Pulmonary artery endothelial cell (primary cell): ENCODE results near the gene MEGF6. TPM values are rescaled to one million over a fixed set of nuclear protein-coding genes. Genes with fewer than 3 reads are reported as not detected.

ENCODE experiments used
- DNase-seq: peaks from one replicate; pipeline ENCODE4 v3.0.0-alpha.2; 2011; ENCODE audit warnings: low read depth, low spot score
- total RNA-seq: library from RNA; depleted of rRNA; stranded (reverse); fragments of >200 nt; gene quantifications from 2 replicates; pipeline ENCODE4 v1.2.3, GENCODE V29; 2014

The MEGF6 gene
- total RNA-seq, 1 donor from 2014 or later: 49.2 TPM

- no peak for DNase-seq
These were observed 89.2 kb downstream of the MEGF6 start for GRCh38 chr1:3522112-3522511.

GRCh38 chr1:3521426-3521825 lies 89.9 kb downstream of the MEGF6 start:
- DNase-seq: no peak

- DNase-seq: no peak
These were observed 90.6 kb downstream of the MEGF6 start for GRCh38 chr1:3520419-3521378.

- DNase-seq: no peak
These were observed 91.9 kb downstream of the MEGF6 start for GRCh38 chr1:3519301-3519885.

- DNase-seq: no peak
These were observed 92.6 kb downstream of the MEGF6 start for GRCh38 chr1:3518756-3519155.

GRCh38 chr1:3518256-3518655 lies 93.1 kb downstream of the MEGF6 start:
- DNase-seq: no peak

- DNase-seq: no peak
These were observed 94.2 kb downstream of the MEGF6 start for GRCh38 chr1:3516911-3517675.

GRCh38 chr1:3516481-3516869 lies 94.8 kb downstream of the MEGF6 start:
- DNase-seq: no peak

GRCh38 chr1:3515774-3516480 lies 95.4 kb downstream of the MEGF6 start:
- no peak for DNase-seq

- DNase-seq: no peak
These were observed 96.0 kb downstream of the MEGF6 start for GRCh38 chr1:3515272-3515671.

- DNase-seq: no peak
These were observed 96.9 kb downstream of the MEGF6 start for GRCh38 chr1:3514404-3514803.

GRCh38 chr1:3511856-3512255 lies 99.5 kb downstream of the MEGF6 start:
- no peak for DNase-seq

- no peak for DNase-seq
These were observed 100.0 kb downstream of the MEGF6 start for GRCh38 chr1:3511306-3511705.

GRCh38 chr1:3510956-3511250 lies 100.4 kb downstream of the MEGF6 start:
- no peak for DNase-seq

GRCh38 chr1:3510136-3510955 lies 101.0 kb downstream of the MEGF6 start:
- DNase-seq: no peak

GRCh38 chr1:3509721-3510120 lies 101.6 kb downstream of the MEGF6 start:
- no peak for DNase-seq

- no peak for DNase-seq
These were observed 102.4 kb downstream of the MEGF6 start for GRCh38 chr1:3508757-3509415.

GRCh38 chr1:3507636-3508275 lies 103.6 kb downstream of the MEGF6 start:
- DNase-seq: no peak

GRCh38 chr1:3506943-3507342 lies 104.4 kb downstream of the MEGF6 start:
- DNase-seq: no peak

GRCh38 chr1:3506041-3506440 lies 105.3 kb downstream of the MEGF6 start:
- no peak for DNase-seq
